DMS 273 (cell line): ENCODE results near the gene RAB11FIP4.
A peak's percentile ranks its signal among the peaks of the same experiment; 100 is the strongest.

Experiments
- DNase-seq: peaks from one replicate; lab custom pipeline; 2025; ENCODE audit not compliant: unreplicated experiment; lab: John Stamatoyannopoulos, UW

The RAB11FIP4 gene

GRCh38 chr17:31405890-31406371, 14.5 kb downstream of the RAB11FIP4 start:
- DNase-seq: peak; percentile 68

GRCh38 chr17:31408586-31408985, 17.1 kb downstream of the RAB11FIP4 start:
- peak; percentile 81 for DNase-seq

GRCh38 chr17:31411707-31412285, 20.3 kb downstream of the RAB11FIP4 start:
- no peak for DNase-seq

- no peak for DNase-seq
Observed at GRCh38 chr17:31412511-31412910, 21.0 kb downstream of the RAB11FIP4 start.

- no peak for DNase-seq
Observed at GRCh38 chr17:31413081-31413799, 21.8 kb downstream of the RAB11FIP4 start.

- DNase-seq: peak; percentile 72
Observed at GRCh38 chr17:31413874-31414549, 22.5 kb downstream of the RAB11FIP4 start.

GRCh38 chr17:31414550-31414918, 23.1 kb downstream of the RAB11FIP4 start:
- no peak for DNase-seq

- DNase-seq: no peak
Observed at GRCh38 chr17:31415004-31415454, 23.6 kb downstream of the RAB11FIP4 start.

GRCh38 chr17:31415640-31416502, 24.4 kb downstream of the RAB11FIP4 start:
- DNase-seq: no peak

- DNase-seq: peak; percentile 17
Observed at GRCh38 chr17:31416503-31416923, 25.0 kb downstream of the RAB11FIP4 start.

GRCh38 chr17:31417051-31417792, 25.7 kb downstream of the RAB11FIP4 start:
- DNase-seq: no peak

- DNase-seq: no peak
Observed at GRCh38 chr17:31418773-31419350, 27.4 kb downstream of the RAB11FIP4 start.

- no peak for DNase-seq
Observed at GRCh38 chr17:31422443-31422842, 31.0 kb downstream of the RAB11FIP4 start.

GRCh38 chr17:31424944-31425281, 33.4 kb downstream of the RAB11FIP4 start:
- DNase-seq: no peak

- peak; percentile 89 for DNase-seq
Observed at GRCh38 chr17:31425282-31426040, 34.0 kb downstream of the RAB11FIP4 start.

- no peak for DNase-seq
Observed at GRCh38 chr17:31427684-31428083, 36.2 kb downstream of the RAB11FIP4 start.

- no peak for DNase-seq
Observed at GRCh38 chr17:31428111-31428510, 36.6 kb downstream of the RAB11FIP4 start.

GRCh38 chr17:31428512-31428911, 37.0 kb downstream of the RAB11FIP4 start:
- no peak for DNase-seq

GRCh38 chr17:31431098-31431851, 39.8 kb downstream of the RAB11FIP4 start:
- no peak for DNase-seq
